Breast epithelium (tissue), 3 donors: ENCODE measurements around the gene DPM2.

Experiments used
- POLR2A ChIP-seq: fragments of 450-650 bp; IDR thresholded peaks from one replicate; pipeline ENCODE4 v1.6.1; 2016; ENCODE audit warnings: antibody characterized with exemption, mild to moderate bottlenecking, moderate library complexity
- TF ChIP-seq, protein P1 (sequence below), 3 donors: fragments of 450-650 bp; IDR thresholded peaks; one replicate each; pipeline ENCODE4 v1.5.1; 2016 to 2017; ENCODE audit warnings: antibody characterized with exemption in 3 of 3, mild to moderate bottlenecking in 3 of 3, moderate library complexity in 3 of 3

- no peak for TF ChIP-seq POLR2A
- TF ChIP-seq, protein P1, sequence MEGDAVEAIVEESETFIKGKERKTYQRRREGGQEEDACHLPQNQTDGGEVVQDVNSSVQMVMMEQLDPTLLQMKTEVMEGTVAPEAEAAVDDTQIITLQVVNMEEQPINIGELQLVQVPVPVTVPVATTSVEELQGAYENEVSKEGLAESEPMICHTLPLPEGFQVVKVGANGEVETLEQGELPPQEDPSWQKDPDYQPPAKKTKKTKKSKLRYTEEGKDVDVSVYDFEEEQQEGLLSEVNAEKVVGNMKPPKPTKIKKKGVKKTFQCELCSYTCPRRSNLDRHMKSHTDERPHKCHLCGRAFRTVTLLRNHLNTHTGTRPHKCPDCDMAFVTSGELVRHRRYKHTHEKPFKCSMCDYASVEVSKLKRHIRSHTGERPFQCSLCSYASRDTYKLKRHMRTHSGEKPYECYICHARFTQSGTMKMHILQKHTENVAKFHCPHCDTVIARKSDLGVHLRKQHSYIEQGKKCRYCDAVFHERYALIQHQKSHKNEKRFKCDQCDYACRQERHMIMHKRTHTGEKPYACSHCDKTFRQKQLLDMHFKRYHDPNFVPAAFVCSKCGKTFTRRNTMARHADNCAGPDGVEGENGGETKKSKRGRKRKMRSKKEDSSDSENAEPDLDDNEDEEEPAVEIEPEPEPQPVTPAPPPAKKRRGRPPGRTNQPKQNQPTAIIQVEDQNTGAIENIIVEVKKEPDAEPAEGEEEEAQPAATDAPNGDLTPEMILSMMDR (IDR thresholded peaks at IDR 0.05): no peak
Measured at GRCh38 chr9:127924736-127925444, 12.8 kb downstream of the DPM2 start.
